ENCODE data around the gene AXIN1. TPM values are rescaled to one million over a fixed set of nuclear protein-coding genes. Genes with fewer than 3 reads are reported as not detected.
"Not testable (repeated sequence)": the region's sequence is repeated elsewhere in the genome, so short reads cannot be mapped to it uniquely, and the experiment has no call there.

AXIN1 gene
- total RNA-seq, 1 experiment from 2014 or later = 46.9 TPM

DNA sequence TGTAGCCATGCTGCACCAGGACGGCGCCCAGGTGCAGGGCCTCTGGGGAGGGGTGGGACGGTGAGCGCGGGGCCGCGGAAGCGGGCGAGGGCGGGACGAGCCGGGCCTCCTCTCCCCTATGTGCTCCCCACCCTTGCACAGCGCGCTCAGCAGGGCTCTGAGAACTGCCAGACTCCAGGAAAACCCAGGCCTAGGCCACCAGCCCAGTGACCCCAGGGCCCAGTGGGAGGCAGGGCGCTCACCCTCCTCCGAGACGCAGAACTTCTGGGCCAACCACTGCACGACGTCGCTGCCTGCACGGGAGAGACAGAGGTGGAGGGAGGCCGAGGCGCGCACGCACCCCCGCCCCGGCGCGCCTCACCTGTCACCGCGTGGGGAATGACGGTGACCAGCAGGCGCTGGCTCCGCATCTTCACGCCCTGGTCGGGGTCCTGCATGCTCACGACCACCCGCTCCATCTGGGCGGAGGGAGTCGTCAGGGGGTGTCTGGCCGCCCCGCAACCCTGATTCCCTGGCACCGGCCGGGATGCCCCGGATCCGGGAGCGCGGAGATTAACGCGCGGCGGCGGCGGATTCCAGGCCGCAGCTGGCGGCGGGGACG, 77.4 kb downstream of the AXIN1 start:
- no peaks in the 10 kb centered on the region for H3K27me3 ChIP-seq
- H3K36me3 ChIP-seq = no peaks in the 10 kb centered on the region
- DNase-seq = no peak
- no peaks in the 10 kb centered on the region for H3K9me3 ChIP-seq
- H3K4me3 ChIP-seq = no peak overlapping the region

DNA sequence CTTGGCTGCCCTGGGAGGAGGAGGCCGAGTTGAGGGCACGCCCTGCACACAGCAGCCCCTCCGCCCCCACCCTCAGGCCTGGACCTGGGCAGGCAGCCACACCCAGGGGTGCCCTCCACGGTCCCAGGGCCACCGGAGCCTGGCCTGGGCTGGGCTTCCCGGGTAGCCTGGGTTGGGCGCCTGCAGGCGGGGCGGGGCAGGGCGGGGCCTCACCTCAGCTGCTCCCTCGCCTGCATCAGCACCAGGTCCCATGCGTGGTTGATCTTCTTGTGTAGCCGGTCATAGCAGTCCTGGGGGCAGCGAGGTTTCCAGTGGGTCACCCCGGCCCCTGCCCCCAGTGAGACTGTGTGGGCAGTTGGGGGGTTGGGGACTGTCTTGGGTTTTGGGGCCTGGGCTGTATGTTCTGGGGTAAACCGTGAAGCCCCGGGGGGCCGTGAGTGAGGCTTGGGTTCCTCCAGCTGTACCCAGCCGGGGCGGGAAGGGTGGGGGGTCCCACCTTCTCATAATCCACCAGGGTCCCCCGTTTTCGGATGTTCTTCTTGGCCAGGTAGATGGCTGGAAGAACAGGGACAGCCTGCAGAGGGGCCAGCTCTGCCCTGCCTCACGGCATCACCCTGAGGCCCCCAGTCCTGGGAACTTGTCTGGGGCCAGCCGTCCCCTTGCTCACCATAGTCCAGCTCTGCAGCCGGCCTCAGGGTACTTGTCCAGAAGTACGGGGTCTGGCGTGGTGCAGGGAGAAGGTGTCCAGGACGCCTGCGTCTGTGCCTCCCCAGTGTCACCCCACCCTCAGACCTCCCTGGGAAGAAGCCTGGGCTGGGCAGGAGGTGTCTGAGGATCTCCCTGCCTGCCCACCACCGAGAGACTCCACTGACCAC, 78.7 kb downstream of the AXIN1 start:
- no peak for DNase-seq

DNA sequence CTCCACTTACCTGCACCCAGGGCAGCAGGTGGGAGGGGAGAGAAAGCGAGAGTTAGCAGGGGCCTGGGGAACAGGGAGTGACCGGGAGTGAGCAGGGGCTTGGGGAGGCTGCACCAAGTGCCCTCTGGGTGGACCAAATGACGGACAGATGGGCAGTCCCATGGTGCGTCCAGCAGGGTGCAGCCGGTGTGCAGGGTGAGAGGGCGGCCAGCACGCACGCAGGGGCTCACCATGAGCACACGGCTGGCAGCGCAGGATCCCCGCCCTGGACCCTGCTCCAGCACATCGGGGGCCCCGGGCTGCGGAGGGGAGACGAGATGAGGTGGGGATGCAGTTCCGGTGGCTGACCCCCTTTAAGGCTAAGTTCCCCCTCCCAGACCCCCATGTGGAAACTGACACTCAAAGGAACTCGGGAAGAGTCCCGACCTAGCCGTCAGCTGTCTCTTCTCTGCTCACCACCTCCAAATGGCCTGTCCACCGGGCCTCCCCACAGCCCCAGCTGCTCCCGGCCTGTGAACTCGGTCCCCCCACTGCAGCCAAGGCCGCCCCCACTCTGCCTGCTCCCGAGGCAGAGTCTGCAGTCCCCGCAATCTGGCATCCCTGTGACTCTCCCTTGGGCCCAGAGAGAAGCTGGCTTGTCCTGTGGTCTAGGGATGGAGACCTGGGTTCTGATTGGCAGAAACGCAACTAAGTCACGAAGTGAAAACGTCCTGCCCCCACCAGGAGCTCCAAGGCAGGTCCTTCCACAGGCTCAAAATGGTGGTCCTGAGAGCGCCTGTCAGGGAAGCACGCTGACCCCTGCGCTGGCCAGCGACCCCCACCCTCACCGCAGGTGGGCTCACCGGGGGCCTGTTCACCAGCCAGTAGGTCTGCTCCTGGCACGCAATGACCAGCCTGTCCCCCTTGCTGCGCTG, 79.6 kb downstream of the AXIN1 start:
- no peak for DNase-seq
- Histone ChIP-seq H3K4me3 (no peak overlapping the region), H3K36me3 (no peaks in the 10 kb centered on the region), H3K27me3 (no peaks in the 10 kb centered on the region), H3K9me3 (no peaks in the 10 kb centered on the region)

More for the DNA sequence above, 78.7 kb downstream of the AXIN1 start:
- Histone ChIP-seq H3K4me3 (no peak overlapping the region), H3K27me3 (no peaks in the 10 kb centered on the region), H3K9me3 (no peaks in the 10 kb centered on the region), H3K36me3 (no peaks in the 10 kb centered on the region)

DNA sequence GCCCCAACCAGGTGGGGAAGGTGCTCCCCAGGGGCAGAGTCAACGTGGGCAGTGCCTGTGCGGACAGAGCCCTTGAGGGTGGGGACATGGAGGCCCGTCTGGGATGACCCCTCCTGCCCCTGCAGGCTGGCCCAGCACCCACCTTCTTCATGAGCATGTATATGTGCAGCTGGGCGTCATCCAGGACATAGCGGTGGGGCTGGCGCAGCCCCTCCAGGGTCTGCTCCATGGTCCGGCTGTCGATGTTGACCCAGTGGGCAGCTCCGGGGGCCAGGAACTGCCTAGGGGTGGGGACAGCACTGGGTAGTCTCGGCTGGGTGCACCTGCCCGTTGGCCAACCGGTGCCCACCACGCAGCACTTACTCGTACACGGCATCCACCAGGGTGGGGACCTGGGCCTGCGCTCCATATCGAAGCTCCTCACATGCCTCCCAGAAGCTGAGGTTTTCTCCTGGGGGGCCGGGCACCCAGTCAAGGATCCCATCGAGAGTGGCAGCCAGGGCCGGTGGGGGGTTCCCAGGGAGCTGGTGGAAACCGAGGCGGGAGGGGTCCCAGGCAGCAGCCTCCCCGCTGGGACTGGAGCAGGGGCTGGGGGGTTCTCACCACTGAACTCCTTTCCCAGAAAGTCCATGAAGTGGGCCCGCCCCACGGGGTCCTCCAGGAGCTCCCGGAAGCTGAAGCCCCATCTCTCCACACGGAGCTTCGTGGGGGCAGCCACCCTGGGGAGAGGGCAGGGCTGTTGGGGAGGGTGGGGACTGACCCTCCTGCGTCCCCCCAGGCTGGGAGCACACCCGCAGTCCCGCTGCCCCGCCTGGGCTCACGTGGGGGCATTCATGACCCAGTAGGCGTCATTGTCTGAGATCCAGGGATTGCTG, 81.9 kb downstream of the AXIN1 start:
- Histone ChIP-seq H3K36me3 (no peaks in the 10 kb centered on the region), H3K4me3 (no peak overlapping the region), H3K27me3 (no peaks in the 10 kb centered on the region), H3K9me3 (no peaks in the 10 kb centered on the region)
- DNase-seq = no peak

DNA sequence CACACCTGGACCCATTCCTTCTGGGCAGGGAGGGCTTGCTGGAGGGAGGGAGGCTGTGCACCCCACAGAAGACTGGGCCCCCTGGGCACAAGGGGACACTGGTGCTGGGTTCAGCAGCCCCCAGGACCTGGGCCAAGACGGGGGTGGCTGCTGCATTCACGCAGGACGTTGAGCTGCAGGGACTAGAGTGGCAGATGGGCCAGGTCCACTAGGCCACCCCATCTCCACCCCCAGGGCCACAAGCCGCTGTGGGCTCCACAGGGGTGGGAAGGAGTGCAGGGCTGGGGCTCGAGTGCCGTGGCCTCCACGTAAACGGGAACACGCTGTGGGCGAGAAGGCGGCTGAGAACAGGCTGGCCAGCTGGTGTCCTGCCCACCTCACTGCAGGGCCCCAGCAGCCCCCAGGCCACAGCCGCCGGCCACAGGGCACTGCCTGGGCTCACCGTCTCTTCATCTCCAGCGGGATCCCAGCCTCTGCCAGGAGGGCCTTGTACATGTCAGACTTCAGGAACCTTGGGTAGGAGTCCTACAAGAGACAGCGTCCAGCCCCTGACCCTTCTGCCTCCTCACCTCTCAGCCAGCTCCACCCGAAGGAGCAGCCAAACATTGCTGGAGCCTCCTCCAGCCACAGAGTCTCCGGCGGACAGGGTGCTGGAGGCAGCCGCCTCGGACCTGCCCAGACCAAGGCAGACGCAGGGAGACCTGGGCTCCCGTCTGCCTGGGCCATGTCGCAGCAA, 83.3 kb downstream of the AXIN1 start:
- Histone ChIP-seq H3K36me3 (no peaks in the 10 kb centered on the region), H3K4me3 (no peak overlapping the region), H3K27me3 (no peaks in the 10 kb centered on the region), H3K9me3 (no peaks in the 10 kb centered on the region)
- DNase-seq = no peak

DNA sequence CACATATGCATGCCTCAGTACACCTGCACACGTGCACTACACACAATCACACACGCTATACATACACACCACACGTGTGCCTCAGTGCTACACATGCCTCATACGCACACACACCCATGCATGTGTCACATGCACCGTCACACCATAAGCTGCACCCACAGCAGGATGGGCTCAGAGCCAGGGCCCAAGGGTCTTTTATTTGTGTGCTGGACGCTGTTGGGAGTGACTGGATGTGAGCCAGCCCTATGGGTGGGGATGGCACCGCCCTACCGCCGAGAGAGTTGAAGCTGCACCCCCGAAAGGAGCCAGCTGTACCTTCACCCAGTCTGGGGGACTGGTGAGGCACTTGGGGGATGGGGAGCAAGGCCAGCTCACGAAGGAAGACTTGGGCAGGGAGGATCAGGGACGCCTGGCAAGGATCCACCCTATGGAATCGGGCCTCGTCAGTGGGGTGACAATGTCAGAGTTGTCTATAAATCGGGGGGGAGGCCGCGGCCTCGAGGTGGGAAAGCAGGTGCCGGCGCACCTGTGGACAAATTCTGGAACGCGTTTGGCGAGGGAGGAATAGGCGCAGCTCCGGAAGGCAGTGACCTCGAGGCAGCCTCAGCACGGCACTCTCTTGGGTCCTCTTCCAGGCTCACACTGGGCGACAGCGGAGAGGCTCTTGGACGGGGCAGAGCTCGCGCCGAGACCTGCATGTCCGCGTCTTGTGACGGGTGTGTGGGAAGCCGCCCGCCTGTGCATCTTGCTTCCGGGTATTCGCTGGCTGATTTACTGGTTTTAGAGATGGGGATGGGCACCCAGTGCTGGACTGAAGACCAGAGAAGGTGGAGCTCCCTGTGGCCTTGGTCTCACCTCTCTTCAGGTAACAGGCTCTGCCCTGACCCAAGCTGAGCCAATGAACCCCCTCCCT, 84.1 kb downstream of the AXIN1 start:
- DNase-seq = no peak
- H3K36me3 ChIP-seq = no peaks in the 10 kb centered on the region

DNA sequence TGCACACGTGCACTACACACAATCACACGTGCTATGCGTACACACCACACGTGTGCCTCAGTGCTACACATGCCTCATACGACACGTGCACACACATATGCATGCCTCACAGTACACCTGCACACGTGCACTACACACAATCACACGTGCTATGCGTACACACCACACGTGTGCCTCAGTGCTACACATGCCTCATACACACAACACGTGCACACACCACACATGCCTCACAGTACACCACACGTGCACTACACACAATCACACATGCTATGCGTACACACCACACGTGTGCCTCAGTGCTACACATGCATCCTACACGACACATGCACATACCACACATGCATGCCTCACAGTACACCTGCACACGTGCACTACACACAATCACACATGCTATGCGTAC, 85.0 kb downstream of the AXIN1 start:
- H3K36me3 ChIP-seq, DNase-seq, H3K27me3 ChIP-seq, H3K9me3 ChIP-seq, H3K4me3 ChIP-seq: not testable (repeated sequence)

More for the DNA sequence above, 84.1 kb downstream of the AXIN1 start:
- H3K4me3 ChIP-seq = no peak overlapping the region
- no peaks in the 10 kb centered on the region for H3K27me3 ChIP-seq
- H3K9me3 ChIP-seq = no peaks in the 10 kb centered on the region

DNA sequence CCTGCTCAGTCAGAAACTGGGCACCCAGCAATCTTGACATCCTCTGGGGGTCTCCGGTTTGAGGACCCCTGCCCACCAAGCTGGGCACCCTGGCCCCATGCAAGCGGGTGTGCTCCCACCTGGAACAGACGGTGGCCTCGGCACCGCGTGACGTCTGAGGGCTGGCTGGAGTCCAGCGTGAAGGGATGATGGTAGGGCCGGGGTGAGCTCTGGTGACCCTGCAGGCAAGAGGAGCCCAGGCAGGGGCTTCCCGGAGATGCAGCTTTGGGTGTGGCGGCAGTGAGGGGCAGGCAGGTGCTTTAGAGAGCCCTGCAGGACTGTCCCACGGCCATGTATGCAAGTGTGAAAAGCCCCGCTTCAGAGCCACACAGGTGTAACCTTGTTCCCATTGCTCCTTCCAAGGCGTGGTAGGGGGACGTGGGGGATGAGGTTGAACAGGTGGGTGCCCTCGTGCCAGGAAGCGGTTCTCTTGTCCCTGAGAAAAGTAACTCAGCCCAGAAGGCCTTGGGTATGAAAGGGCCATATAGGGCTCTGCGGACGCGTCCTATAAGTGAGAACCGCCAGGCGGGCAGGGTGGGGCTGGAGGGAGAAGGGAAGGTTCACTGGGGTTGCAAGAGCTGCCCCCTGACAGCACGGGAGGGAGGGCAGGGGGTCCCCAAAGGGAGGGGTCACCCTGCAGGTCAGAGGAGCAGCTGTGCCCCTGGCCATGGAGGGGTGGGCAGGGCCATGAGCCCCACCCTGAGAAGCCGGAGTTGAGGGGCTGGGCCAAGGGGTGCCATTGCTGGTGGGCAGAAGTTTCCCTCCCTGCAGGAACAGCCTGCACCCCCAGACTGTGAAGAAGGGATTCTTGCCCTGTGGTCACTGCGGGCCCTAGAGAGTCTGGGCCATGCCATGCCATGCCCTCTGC, 86.0 kb downstream of the AXIN1 start:
- peaks cover 6% of the 10 kb centered on the region; the same call in 1 of the 2 replicates for H3K36me3 ChIP-seq
- no peaks in the 10 kb centered on the region for H3K9me3 ChIP-seq
- no peak for DNase-seq
- no peaks in the 10 kb centered on the region for H3K27me3 ChIP-seq
- no peak overlapping the region for H3K4me3 ChIP-seq

DNA sequence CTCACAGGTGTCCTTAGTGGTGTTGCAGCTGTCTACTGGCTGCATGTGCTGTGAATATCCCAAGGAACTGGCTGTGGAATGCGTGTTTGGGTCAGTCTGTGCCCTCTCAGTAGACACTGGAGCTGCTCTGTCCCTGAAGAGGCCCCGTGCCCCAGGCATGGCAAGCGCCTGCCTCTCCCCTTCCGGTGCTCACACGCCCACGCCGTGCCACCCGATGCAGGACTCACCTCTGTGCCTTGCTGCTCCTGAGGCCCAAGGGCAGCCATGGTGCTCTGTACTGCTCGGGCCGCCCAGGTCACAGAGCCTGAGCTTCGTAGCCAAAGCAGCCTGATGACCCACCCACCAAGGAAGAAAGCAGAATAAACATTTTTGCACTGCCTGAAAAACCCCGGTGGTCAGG, 86.8 kb downstream of the AXIN1 start:
- Histone ChIP-seq H3K36me3 (peaks cover 6% of the 10 kb centered on the region; the same call in 1 of the 2 replicates), H3K9me3 (no peaks in the 10 kb centered on the region), H3K27me3 (no peaks in the 10 kb centered on the region), H3K4me3 (no peak overlapping the region)
- DNase-seq = no peak

DNA sequence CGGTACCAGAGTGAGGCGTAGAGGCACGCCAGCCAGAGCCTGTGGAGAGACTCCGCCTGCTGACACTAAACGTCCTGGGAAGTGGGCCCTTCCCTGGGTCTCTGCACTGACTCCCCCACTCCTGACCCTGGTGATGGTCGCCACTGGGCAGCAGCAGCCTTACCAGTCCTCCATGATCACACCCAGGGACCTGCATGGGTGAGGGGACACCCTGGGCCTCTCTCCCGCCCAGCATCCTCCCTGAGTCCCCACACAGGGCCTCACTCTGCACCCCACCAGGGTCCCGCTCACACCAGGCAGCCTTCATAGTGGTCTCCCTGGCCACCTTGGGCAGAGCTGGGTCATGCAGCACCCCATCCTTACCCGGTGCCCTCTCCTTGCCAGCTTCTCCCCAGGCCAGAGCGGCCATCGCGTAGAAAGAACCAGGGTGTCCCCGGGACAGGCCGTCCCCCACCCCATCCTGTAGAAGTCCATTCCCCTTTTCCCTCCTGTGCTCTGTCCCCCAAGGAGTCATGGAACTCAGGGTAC, 87.5 kb downstream of the AXIN1 start:
- Histone ChIP-seq H3K27me3 (no peaks in the 10 kb centered on the region), H3K9me3 (no peaks in the 10 kb centered on the region), H3K4me3 (no peak overlapping the region), H3K36me3 (peaks cover 6% of the 10 kb centered on the region; the same call in 1 of the 2 replicates)
- no peak for DNase-seq

DNA sequence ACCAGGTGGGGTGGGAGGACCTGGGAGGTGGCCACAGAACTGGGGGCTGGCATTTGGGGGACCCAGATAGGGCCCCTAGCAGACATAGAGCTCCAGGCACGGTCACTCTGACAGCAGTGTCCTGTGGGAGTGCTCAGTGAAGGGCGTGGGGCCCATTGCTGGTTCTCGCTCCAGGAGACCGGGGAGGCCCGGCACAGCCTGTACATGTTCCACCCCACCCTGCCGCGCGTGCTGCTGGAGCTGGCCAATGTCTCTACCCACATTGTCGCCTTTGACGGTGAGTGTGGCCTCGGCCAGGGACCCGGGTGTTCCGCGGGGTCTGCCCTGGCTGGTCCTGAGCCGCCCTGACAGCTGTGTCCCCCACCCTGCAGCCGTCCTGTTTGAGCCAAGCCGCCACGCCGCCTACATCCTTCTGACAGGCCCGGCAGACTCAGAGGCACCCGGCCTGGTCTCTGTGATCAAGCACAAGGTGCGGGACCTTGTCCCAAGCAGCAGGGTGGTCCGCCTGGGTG, 88.0 kb downstream of the AXIN1 start:
- no peaks in the 10 kb centered on the region for H3K27me3 ChIP-seq
- H3K36me3 ChIP-seq = peaks cover 12% of the 10 kb centered on the region; the same call in 1 of the 2 replicates
- no peak for DNase-seq

DNA sequence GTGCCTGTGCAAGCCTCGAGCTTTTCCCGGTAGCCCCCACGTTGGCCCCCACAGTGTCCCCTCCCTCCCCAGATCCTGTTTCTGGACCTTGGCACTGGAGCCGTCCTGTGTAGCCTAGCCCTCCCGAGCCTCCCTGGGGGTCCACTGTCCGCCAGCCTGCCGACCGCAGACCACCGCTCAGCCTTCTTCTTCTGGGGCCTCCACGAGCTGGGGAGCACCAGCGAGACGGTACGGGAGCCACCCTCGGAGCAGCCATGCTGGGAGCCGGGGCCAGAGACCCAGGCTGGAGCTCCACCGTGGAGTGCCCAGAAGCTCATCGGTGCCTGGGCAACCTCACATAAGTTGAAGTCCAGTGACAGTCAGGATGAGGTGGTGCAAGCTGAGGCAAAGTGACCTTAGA, 88.6 kb downstream of the AXIN1 start:
- no peak for DNase-seq
- no peaks in the 10 kb centered on the region for H3K27me3 ChIP-seq
- H3K4me3 ChIP-seq = no peak overlapping the region
- no peaks in the 10 kb centered on the region for H3K9me3 ChIP-seq
- peaks cover 13% of the 10 kb centered on the region; the same call in 1 of the 2 replicates for H3K36me3 ChIP-seq

More for the DNA sequence above, 88.0 kb downstream of the AXIN1 start:
- Histone ChIP-seq H3K9me3 (no peaks in the 10 kb centered on the region), H3K4me3 (no peak overlapping the region)

DNA sequence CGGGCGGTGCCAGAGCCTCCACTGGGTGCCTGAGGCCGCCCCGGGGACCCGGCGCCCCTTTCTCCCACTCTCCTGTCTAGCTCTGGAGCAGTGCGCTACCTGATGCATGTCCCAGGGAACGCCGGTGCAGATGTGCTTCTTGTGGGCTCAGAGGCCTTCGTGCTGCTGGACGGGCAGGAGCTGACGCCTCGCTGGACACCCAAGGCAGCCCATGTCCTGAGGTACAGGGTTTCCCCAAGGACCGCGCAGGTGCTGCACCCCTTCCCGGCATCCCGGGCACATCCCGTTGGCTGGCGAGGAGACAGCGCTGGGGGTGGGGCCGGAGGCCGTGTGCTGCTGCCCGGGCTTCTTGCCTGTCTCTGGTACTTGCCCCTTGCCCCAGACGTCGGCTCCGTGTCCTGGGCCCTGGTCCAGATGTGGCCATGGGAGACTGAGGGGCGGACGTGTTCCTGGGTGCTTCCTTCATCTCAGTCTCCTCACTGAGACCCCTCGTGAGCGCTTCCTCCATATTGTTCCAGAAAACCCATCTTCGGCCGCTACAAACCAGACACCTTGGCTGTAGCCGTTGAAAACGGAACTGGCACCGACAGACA, 89.2 kb downstream of the AXIN1 start:
- Histone ChIP-seq H3K4me3 (no peak overlapping the region), H3K27me3 (no peaks in the 10 kb centered on the region), H3K9me3 (no peaks in the 10 kb centered on the region), H3K36me3 (peaks cover 13% of the 10 kb centered on the region; the same call in 1 of the 2 replicates)
- DNase-seq = no peak
